GM12891 (cell line): ENCODE results near the gene ARHGEF11.

Experiments
- PAX5 ChIP-seq: IDR thresholded peaks from 2 replicates; pipeline ENCODE4 v1.6.1; 2011; ENCODE audit warnings: low read length, moderate library complexity, mild to moderate bottlenecking; ENCODE audit not compliant: insufficient read depth, severe bottlenecking
- POLR2A ChIP-seq: IDR thresholded peaks from 2 replicates; pipeline ENCODE4 v1.6.1; 2011; ENCODE audit warnings: low read depth, low read length, control low read depth
- POLR2AphosphoS5 ChIP-seq: IDR thresholded peaks from 2 replicates; pipeline ENCODE4 v1.6.1; 2011; ENCODE audit warnings: low read depth, low read length, control low read depth
- POU2F2 ChIP-seq: IDR thresholded peaks from 2 replicates; pipeline ENCODE4 v1.6.1; 2011; ENCODE audit warnings: low read depth, mild to moderate bottlenecking, control low read depth, low read length, moderate library complexity
- TAF1 ChIP-seq: IDR thresholded peaks from 2 replicates; pipeline ENCODE4 v1.6.1; 2011; ENCODE audit warnings: low read depth, low read length, control low read depth

GRCh38 chr1:157011845-157012244, 33.7 kb downstream of the ARHGEF11 start:
- TF ChIP-seq POLR2A = no peak
- TF ChIP-seq POU2F2 = no peak
- no peak for TF ChIP-seq POLR2AphosphoS5
- TF ChIP-seq TAF1 = no peak
- no peak for TF ChIP-seq PAX5
